Activated T-helper 9 cell treated with anti-CD3 and anti-CD28 coated beads, Interleukin-2, amount 50 U/mL, for 16 hours (primary cell): Measurements from ENCODE around the gene IGSF10.

Experiments used
- DNase-seq: peaks from one replicate; pipeline ENCODE4 v3.0.0-alpha.2; 2020; ENCODE audit warnings: low read depth

The IGSF10 gene

GRCh38 chr3:151460228-151460627 is 633 bp downstream of the IGSF10 start:
- no peak for DNase-seq

GRCh38 chr3:151459358-151459757 is 1.5 kb downstream of the IGSF10 start:
- no peak for DNase-seq

DNA sequence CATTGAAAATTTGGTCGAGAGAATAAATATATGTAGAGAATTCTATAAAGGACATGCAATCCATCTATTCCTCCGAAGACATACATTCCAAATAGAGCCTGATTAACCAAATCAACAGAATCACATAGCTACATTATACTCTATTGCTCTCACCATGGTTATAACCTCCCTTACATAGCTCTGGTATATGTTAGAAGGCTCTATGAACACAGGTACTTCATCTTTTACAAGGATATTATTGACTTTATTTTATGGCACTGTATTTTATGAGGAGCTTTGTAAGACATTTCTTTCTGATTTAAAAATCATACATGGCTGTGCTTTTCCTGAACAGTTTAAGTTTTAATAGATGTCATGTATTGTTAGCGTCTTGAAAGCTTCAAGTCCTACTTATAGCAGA is 4.8 kb downstream of the IGSF10 start:
- no peak for DNase-seq

DNA sequence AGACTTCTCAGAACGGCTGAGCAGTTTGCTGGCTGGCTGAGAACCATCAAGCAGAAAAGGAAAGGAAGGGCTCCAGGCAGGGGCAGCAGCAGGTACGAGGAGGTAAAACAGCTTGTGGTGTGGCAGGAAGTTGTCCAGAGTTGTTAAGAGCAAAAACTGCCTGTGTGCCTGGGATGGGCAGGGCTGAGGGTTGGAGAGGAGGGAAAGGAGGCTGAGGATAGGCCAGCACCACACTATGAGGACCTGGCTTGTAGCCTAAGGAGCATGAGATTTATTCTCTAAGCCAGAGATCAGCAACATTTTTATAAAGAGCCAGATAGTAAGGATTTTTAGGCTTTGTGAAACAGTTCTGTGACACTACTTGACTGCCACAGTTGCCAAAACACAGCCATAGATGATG is 8.0 kb downstream of the IGSF10 start:
- DNase-seq = no peak

DNA sequence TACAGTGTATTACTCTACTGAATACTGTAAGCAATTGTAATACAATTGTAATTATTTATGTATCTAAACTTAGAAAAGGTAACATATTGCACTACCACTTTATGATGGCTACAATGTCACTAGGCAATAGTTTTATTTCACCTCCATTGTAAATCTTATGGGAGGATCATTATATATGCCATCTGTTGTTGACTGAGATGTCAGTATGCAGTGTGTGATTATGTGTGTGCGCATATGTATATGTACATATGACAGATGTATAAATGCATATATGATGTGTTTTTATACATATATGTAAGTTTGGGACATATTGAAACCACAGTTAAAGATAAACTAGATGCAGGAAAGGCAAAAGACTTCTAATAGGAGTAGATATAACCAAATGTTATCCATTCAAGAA is 8.5 kb downstream of the IGSF10 start:
- no peak for DNase-seq

DNA sequence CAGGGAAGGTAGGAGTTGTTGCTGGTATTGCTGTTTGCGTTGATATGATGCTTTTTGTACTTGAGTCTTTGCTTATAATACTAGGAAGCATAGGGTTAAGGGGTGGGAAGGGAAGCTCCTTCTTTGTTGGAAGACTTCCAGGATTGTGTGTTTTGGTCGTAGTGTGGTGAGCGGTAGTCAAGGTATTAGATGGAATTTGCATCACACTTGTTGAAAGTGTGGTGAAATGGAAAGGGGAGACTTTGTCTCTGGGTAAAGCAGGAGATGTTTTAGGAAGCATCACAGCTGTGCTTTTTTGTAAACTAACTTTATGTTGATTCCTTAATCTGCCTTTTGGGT is 14.9 kb downstream of the IGSF10 start:
- DNase-seq = no peak

DNA sequence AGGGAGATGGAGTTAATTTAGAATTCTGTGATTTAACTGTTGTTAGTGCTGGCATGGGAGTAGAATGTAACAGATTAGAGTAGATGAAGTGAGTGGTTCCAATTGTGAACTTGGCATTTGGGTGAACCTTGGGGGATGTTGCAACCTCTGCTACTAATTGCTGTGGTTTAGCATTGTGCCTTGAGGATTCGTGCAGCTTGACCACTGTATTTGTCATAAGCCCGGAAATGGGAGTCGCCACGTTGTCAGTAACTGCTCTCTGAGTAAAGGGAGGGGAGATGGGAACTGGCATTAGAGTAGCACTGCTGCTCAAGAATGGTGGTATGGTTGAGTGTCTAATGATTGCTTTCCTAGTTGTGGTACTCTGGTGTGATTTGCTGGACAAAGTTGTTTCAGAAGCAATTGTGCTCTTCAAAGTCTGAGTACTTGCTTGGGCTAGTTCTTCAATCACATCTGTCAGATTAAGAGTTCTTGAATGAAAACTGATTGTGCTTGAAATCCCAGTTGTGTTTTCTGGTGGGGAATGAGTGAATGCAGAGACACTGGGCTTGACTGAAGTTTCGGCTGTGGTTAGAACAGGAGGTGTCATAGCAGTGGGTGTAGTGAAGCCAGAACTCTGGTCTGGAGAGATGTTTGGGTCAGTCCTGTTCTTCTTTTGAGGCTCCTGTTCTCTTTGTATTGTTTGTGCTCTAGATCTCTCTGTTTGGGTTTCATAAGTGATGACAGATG is 15.4 kb downstream of the IGSF10 start:
- DNase-seq = no peak

DNA sequence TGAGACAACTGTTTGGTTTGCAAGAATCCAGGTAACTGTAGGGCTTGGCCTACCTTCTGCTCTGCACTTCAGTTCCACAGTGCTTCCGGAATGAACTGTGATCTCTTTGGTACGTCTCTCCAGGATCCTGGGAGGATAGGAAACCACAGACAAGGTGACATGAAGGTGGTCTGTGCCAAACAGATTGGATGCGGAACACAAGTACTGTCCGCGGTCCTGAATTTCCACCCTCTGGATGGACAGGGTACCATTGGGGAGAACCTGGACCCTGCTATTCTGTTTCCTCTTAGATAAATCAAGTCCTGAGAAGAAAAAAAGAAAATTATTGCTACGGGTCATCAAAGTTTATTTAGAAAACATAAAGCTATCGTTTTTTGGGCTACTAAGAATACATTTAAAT is 17.3 kb downstream of the IGSF10 start:
- DNase-seq = no peak

DNA sequence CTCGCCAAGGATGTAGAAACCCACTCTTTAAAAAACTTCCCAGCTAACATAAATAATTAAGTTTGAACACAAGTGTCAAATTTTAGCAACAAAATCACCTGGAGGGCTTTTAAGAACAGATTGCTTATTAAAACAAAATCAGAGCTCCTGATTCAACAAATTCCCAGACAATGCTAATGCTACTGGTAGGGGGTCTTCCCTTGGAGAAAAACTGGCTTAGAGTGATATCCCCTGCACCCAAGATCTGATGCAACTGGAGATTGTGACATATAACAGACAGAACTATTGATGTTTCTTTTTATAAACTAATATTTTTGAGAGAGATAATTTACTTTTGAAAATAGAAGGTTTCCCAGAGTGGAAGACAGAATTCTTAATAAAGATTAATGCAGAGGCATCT is 19.9 kb downstream of the IGSF10 start:
- DNase-seq = no peak

DNA sequence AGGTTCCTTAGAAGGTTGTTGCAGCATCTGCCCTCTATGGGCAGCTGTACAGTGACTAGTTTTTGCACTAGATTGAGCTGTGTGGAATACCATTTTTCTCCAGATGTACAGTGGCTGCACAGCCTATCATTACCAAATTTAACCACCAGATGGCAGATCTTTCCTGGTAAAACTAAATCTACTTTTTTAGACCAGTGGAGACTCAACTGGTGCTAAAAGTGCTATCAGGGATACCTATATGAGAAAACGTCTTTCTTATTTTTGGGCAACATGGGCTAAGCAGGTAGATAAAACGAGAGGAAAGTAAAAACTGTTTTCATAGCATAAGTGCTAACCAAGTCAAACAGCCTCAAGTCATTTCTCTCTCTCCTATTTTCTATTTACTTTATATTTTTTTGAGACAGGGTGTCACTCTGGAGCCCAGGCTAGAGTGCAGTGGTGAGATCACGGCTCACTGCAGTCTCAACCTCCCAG is 21.2 kb downstream of the IGSF10 start:
- DNase-seq = no peak

- DNase-seq = no peak
Observed at GRCh38 chr3:151437906-151438305, 23.0 kb downstream of the IGSF10 start.

- no peak for DNase-seq
Observed at GRCh38 chr3:151436675-151437446, 24.0 kb downstream of the IGSF10 start.

- no peak for DNase-seq
Observed at GRCh38 chr3:151434151-151434890, 26.5 kb downstream of the IGSF10 start.

GRCh38 chr3:151432616-151433372 is 28.1 kb downstream of the IGSF10 start:
- DNase-seq = no peak

GRCh38 chr3:151431940-151432339 is 28.9 kb downstream of the IGSF10 start:
- no peak for DNase-seq

- no peak for DNase-seq
Observed at GRCh38 chr3:151430821-151431484, 29.9 kb downstream of the IGSF10 start.

- DNase-seq = no peak
Observed at GRCh38 chr3:151428386-151428785, 32.5 kb downstream of the IGSF10 start.

- DNase-seq = no peak
Observed at GRCh38 chr3:151426341-151426657, 34.6 kb downstream of the IGSF10 start.

- no peak for DNase-seq
Observed at GRCh38 chr3:151425627-151426340, 35.1 kb downstream of the IGSF10 start.

DNA sequence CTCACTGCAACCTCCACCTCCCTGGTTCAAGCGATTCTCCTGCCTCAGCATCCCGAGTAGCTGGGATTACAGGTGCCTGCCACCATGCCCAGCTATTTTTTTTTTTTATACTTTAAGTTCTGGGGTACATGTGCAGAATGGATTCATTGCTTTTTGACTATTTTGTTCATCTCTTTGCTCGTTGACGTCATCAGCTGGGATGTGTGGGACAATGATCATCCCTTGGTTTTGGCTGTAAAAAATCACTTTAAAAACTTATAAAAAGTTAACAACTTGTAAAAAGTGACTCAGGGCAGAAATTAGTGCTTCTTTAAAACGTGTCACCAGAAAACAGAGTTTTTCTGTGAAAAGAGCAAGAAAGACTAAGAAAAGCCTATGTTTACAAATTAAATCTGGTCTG is 37.8 kb downstream of the IGSF10 start:
- DNase-seq = no peak

DNA sequence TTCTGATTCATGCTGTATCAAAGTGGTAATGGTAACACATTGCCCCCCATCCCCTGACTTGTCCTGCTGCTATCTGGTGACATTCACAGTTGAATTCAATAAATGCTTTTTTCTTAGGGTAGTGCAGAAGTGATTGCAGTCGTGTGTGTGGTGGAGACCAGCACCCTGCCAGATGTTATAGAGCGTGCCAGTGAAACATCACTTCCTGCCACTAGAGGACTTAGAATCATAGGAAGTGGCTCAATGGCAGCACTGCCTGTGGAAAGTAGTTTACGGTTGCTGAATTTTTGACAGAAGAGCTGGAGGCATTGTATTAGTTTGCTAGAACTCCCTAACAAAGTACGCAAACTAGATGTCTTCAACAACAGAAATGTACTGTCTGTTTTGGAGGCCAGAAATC is 38.9 kb downstream of the IGSF10 start:
- DNase-seq = no peak
